H9 (cell line): Measurements from ENCODE around the gene DYRK1A. TPM values are rescaled to one million over a fixed set of nuclear protein-coding genes. Genes with fewer than 3 reads are reported as not detected.

Experiments
- DNase-seq: peaks from one replicate; pipeline ENCODE4 v3.0.0-alpha.2; 2017
- H2AFZ ChIP-seq: one replicate; pipeline ENCODE4 v1.6.1; 2013; ENCODE audit warnings: mild to moderate bottlenecking, low read length, control low read depth, moderate library complexity
- H2AK5ac ChIP-seq: 2 replicates; pipeline ENCODE4 v1.6.1; 2013; ENCODE audit warnings: low read length, control low read depth, mixed read lengths; ENCODE audit not compliant: insufficient read length
- H2BK120ac ChIP-seq: one replicate; pipeline ENCODE4 v1.6.1; 2013; ENCODE audit warnings: low read depth, mild to moderate bottlenecking, low read length, control low read depth, inconsistent platforms; ENCODE audit not compliant: poor library complexity, severe bottlenecking
- H2BK12ac ChIP-seq: 2 replicates; pipeline ENCODE4 v1.6.1; 2013; ENCODE audit warnings: low read length, control low read depth, mixed read lengths, low read depth; ENCODE audit not compliant: insufficient read length
- H2BK15ac ChIP-seq: 2 replicates; pipeline ENCODE4 v1.6.1; 2013; ENCODE audit warnings: low read depth, low read length, control low read depth
- H2BK20ac ChIP-seq: one replicate; pipeline ENCODE4 v1.6.1; 2013; ENCODE audit warnings: low read depth, mild to moderate bottlenecking, low read length, control low read depth, inconsistent platforms; ENCODE audit not compliant: poor library complexity, severe bottlenecking
- H2BK5ac ChIP-seq: 2 replicates; pipeline ENCODE4 v1.6.1; 2013; ENCODE audit warnings: low read length, control low read depth, mixed read lengths; ENCODE audit not compliant: insufficient read length
- H3K14ac ChIP-seq: 2 replicates; pipeline ENCODE4 v1.6.1; 2013; ENCODE audit warnings: low read length, control low read depth; ENCODE audit not compliant: insufficient read depth
- H3K18ac ChIP-seq: 2 replicates; pipeline ENCODE4 v1.6.1; 2013; ENCODE audit warnings: low read depth, mild to moderate bottlenecking, mixed read lengths, low read length, control low read depth; ENCODE audit not compliant: insufficient read length
- H3K23ac ChIP-seq: 2 replicates; pipeline ENCODE4 v1.6.1; 2013; ENCODE audit warnings: low read length, control low read depth, mixed read lengths, low read depth; ENCODE audit not compliant: insufficient read length
- H3K23me2 ChIP-seq: 2 replicates; pipeline ENCODE4 v1.6.1; 2013; ENCODE audit warnings: low read depth, mild to moderate bottlenecking, mixed read lengths, low read length, control low read depth; ENCODE audit not compliant: insufficient read length, poor library complexity, severe bottlenecking
- H3K27ac ChIP-seq: 2 replicates; pipeline ENCODE4 v1.5.1; 2013; ENCODE audit warnings: low read length, control low read depth, mixed read lengths, low read depth; ENCODE audit not compliant: insufficient read length
- H3K27me3 ChIP-seq: 2 replicates; pipeline ENCODE4 v1.6.1; 2013; ENCODE audit warnings: low read length, control low read depth, inconsistent platforms; ENCODE audit not compliant: insufficient read depth
- H3K4ac ChIP-seq: 2 replicates; pipeline ENCODE4 v1.6.1; 2013; ENCODE audit warnings: low read depth, mild to moderate bottlenecking, control low read depth, inconsistent platforms, low read length, moderate library complexity
- H3K4me1 ChIP-seq: 2 replicates; pipeline ENCODE4 v1.6.1; 2013; ENCODE audit warnings: low read length, control low read depth, inconsistent platforms; ENCODE audit not compliant: insufficient read depth
- H3K4me2 ChIP-seq: 2 replicates; pipeline ENCODE4 v1.6.1; 2013; ENCODE audit warnings: low read length, control low read depth, mixed read lengths; ENCODE audit not compliant: insufficient read length, insufficient read depth
- H3K56ac ChIP-seq: 2 replicates; pipeline ENCODE4 v1.6.1; 2013; ENCODE audit warnings: low read depth, mild to moderate bottlenecking, mixed read lengths, low read length, control low read depth; ENCODE audit not compliant: insufficient read length
- H3K79me1 ChIP-seq: 2 replicates; pipeline ENCODE4 v1.6.1; 2013; ENCODE audit warnings: low read depth, mild to moderate bottlenecking, moderate library complexity, low read length, control low read depth, inconsistent platforms; ENCODE audit not compliant: insufficient read depth, poor library complexity, severe bottlenecking
- H3K79me2 ChIP-seq: 2 replicates; pipeline ENCODE4 v1.6.1; 2013; ENCODE audit warnings: low read length, control low read depth, inconsistent platforms; ENCODE audit not compliant: insufficient read depth
- H3K9ac ChIP-seq: 2 replicates; pipeline ENCODE4 v1.6.1; 2013; ENCODE audit warnings: low read length, control low read depth, mixed read lengths; ENCODE audit not compliant: insufficient read length; ENCODE audit errors: extremely low read depth
- H3K9me3 ChIP-seq: one replicate; pipeline ENCODE4 v1.6.1; 2013; ENCODE audit warnings: low read depth, low read length, inconsistent platforms; ENCODE audit not compliant: control insufficient read depth
- H3T11ph ChIP-seq: one replicate; pipeline ENCODE4 v1.6.1; 2013; ENCODE audit warnings: mild to moderate bottlenecking, low read length, control low read depth, inconsistent platforms
- H4K20me1 ChIP-seq: one replicate; pipeline ENCODE4 v1.6.1; 2013; ENCODE audit not compliant: control insufficient read depth, insufficient read length, insufficient read depth
- H4K5ac ChIP-seq: 2 replicates; pipeline ENCODE4 v1.6.1; 2013; ENCODE audit warnings: low read depth, mild to moderate bottlenecking, mixed read lengths, low read length, control low read depth; ENCODE audit not compliant: insufficient read length
- H4K8ac ChIP-seq: replicated peaks from 2 replicates; pipeline ENCODE4 v1.6.1; 2013; ENCODE audit warnings: low read length, control low read depth, mixed read lengths, low read depth; ENCODE audit not compliant: insufficient read length
- H4K91ac ChIP-seq: 2 replicates; pipeline ENCODE4 v1.6.1; 2013; ENCODE audit warnings: low read depth, mild to moderate bottlenecking, moderate library complexity, mixed read lengths, low read length, control low read depth; ENCODE audit not compliant: insufficient read length
- H3K27ac Mint-ChIP-seq, 3 experiments: 2 replicates in 2 of 3; 3 replicates in 1 of 3; pipeline ENCODE4 v1.8.0; 2020 to 2021; ENCODE audit warnings: mixed read lengths in 3 of 3, mild to moderate bottlenecking in 1 of 3, moderate library complexity in 1 of 3
- H3K27me3 Mint-ChIP-seq: 2 replicates; pipeline ENCODE4 v1.8.0; 2021; ENCODE audit warnings: low read depth, mild to moderate bottlenecking, moderate library complexity, mixed read lengths
- H3K36me3 Mint-ChIP-seq, 3 experiments: 2 replicates in 2 of 3; 3 replicates in 1 of 3; pipeline ENCODE4 v1.8.0; 2020 to 2021; ENCODE audit warnings: low read depth in 3 of 3, mixed read lengths in 3 of 3; ENCODE audit not compliant: insufficient read depth in 1 of 3
- H3K4me1 Mint-ChIP-seq, 2 experiments: 2 replicates each; pipeline ENCODE4 v1.8.0; 2020; ENCODE audit warnings: mixed read lengths in 2 of 2
- H3K4me3 Mint-ChIP-seq, 2 experiments: 2 replicates in 1 of 2; 3 replicates in 1 of 2; pipeline ENCODE4 v1.8.0; 2020 to 2021; ENCODE audit warnings: mild to moderate bottlenecking in 2 of 2, mixed read lengths in 2 of 2, moderate library complexity in 1 of 2
- H3K9me3 Mint-ChIP-seq, 2 experiments: 2 replicates in 1 of 2; 3 replicates in 1 of 2; pipeline ENCODE4 v1.8.0; 2020; ENCODE audit warnings: mild to moderate bottlenecking in 2 of 2, mixed read lengths in 2 of 2, moderate library complexity in 1 of 2
- WGBS: extraction: QIAGEN DNeasy Blood & Tissue Kit; methylation state at CpG from one replicate; pipeline ENCODE4 v1.1.7; 2013; ENCODE audit warnings: missing lambda C conversion rate, low lambda C conversion rate, mixed read lengths; ENCODE audit not compliant: insufficient read length; ENCODE audit errors: extremely low coverage; 5-methylcytosine and 5-hydroxymethylcytosine counted together
- total RNA-seq: library from RNA; stranded (reverse); gene quantifications from 2 replicates; pipeline ENCODE4 v1.2.1, GENCODE V29; 2021
- TF ChIP-seq, protein P1 (sequence below): fragments of 200-600 bp; sonication (generic); conservative IDR thresholded peaks from 3 replicates; pipeline ENCODE4 v1.8.0; 2021; ENCODE audit warnings: antibody characterized with exemption, mild to moderate bottlenecking

Gene DYRK1A
- total RNA-seq, 1 experiment from 2014 or later, result 73.6 TPM

DNA sequence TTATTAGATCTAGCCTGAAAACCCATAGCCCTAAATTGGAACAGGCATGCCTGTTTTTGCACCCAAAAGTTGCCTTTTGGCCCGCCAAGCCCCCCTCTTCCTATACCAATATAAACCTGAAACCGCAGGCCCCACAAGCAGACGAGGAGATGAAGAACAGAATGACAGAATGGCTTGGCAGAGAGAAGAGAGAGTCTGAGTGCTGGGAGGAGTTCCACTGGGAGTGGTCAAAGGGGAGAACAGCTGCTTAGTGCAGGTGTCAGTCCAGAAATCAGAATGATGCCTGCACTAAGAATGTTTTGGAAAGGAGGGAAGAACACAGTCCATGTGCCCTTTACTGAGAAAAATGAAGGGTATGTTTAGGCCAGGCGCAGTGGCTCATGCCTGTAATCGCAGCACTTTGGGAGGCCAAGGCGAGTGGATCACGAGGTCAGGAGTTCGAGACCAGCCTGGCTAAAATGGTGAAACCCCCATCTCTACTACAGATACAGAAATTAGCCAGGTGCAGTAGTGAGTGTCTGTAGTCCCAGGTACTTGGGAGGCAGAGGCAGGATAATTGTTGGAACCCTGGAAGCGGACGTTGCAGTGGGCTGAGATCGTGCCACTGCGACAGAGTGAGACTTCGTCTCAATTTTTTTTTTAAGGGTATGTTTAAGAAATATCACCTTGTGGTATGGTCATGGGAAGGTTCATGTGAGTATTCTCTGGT, 9.4 kb downstream of the DYRK1A start:
- Histone ChIP-seq H3T11ph (no peak overlapping the region), H2BK120ac (no peak overlapping the region), H4K5ac (no peak overlapping the region), H4K91ac (no peak overlapping the region), H2AK5ac (no peak overlapping the region), H3K23ac (no peak overlapping the region), H3K9me3 (no peaks in the 10 kb centered on the region), H4K20me1 (no peaks in the 10 kb centered on the region), H3K4me1 (peaks cover 4% of the 10 kb centered on the region; the same call in 1 of the 2 replicates), H3K79me2 (peaks cover 85% of the 10 kb centered on the region), H3K27ac (no peak overlapping the region), H3K9ac (no peak overlapping the region), H2BK20ac (no peak overlapping the region), H3K4me2 (no peak overlapping the region), H4K8ac (no peak overlapping the region), H2BK12ac (no peak overlapping the region), H3K27me3 (no peaks in the 10 kb centered on the region), H3K14ac (no peak overlapping the region), H2BK15ac (no peak overlapping the region), H2BK5ac (no peak overlapping the region), H3K23me2 (no peaks in the 10 kb centered on the region), H3K4ac (no peak overlapping the region), H3K79me1 (peaks cover 2% of the 10 kb centered on the region), H2AFZ (no peak overlapping the region), H3K56ac (no peak overlapping the region), H3K18ac (no peak overlapping the region)
- Mint-ChIP-seq H3K36me3 (no peaks in the 10 kb centered on the region; a peak in 1 of 7 replicates), H3K4me1 (peaks cover 58 to 73% of the 10 kb centered on the region in 2 experiments), H3K9me3 (no peaks in the 10 kb centered on the region; a peak in 1 of 5 replicates), H3K27me3 (no peaks in the 10 kb centered on the region), H3K27ac (peak overlapping the region in 2 of 3 experiments; percentile 44 to 69; a peak in 4 of 7 replicates), H3K4me3 (no peak overlapping the region)
- DNase-seq, result no peak
- WGBS, result no CpG with 5 or more reads among the region's 13 CpGs
- TF ChIP-seq, protein P1, sequence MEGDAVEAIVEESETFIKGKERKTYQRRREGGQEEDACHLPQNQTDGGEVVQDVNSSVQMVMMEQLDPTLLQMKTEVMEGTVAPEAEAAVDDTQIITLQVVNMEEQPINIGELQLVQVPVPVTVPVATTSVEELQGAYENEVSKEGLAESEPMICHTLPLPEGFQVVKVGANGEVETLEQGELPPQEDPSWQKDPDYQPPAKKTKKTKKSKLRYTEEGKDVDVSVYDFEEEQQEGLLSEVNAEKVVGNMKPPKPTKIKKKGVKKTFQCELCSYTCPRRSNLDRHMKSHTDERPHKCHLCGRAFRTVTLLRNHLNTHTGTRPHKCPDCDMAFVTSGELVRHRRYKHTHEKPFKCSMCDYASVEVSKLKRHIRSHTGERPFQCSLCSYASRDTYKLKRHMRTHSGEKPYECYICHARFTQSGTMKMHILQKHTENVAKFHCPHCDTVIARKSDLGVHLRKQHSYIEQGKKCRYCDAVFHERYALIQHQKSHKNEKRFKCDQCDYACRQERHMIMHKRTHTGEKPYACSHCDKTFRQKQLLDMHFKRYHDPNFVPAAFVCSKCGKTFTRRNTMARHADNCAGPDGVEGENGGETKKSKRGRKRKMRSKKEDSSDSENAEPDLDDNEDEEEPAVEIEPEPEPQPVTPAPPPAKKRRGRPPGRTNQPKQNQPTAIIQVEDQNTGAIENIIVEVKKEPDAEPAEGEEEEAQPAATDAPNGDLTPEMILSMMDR, result no peak
